Lower leg skin (tissue), 4 donors: ENCODE results near the gene CACNB2. TPM values are rescaled to one million over a fixed set of nuclear protein-coding genes. Genes with fewer than 3 reads are reported as not detected.

Experiments used
- DNase-seq, 2 donors: peaks; one replicate each; pipeline ENCODE4 v3.0.0-alpha.2; 2019; ENCODE audit warnings: low spot score in 2 of 2
- H3K4me3 ChIP-seq: fragments of 200-600 bp; sonication (generic); 2 replicates; pipeline ENCODE4 v1.5.1; 2017; ENCODE audit warnings: mild to moderate bottlenecking, low read depth; ENCODE audit not compliant: poor library complexity, severe bottlenecking
- CTCF ChIP-seq, 3 donors: fragments of 450-650 bp; IDR thresholded peaks; one replicate each; pipeline ENCODE4 v1.5.1; 2016; ENCODE audit warnings: antibody characterized with exemption in 3 of 3, mild to moderate bottlenecking in 3 of 3, moderate library complexity in 2 of 3
- POLR2A ChIP-seq, 2 donors: fragments of 450-650 bp; IDR thresholded peaks; one replicate each; pipeline ENCODE4 v1.6.1; 2016 to 2017; ENCODE audit warnings: antibody characterized with exemption in 2 of 2, mild to moderate bottlenecking in 1 of 2, moderate library complexity in 1 of 2
- WGBS, 2 donors: methylation state at CpG; one replicate each; pipeline ENCODE4 v1.1.5; 2018; 5-methylcytosine and 5-hydroxymethylcytosine counted together
- intact Hi-C: fragments of 100-400 bp; cut with DNase I; formaldehyde crosslinking; loops from one replicate; pipeline ENCODE4 v1.15.0; 2023; ENCODE audit warnings: low total_unique reads
- total RNA-seq, 4 donors: library from RNA; depleted of rRNA; stranded (reverse); fragments of >200 nt; gene quantifications; one replicate each; pipeline ENCODE4 v1.1.0, GENCODE V29; 2016

Gene CACNB2
- total RNA-seq, 4 donors from 2014 or later, result 3.6 to 7.6 (median 6.1) TPM

GRCh38 chr10:18271491-18271890 lies 131.3 kb downstream of the CACNB2 start:
- TF ChIP-seq POLR2A (IDR thresholded peaks at IDR 0.05), result no peak
- TF ChIP-seq CTCF (IDR thresholded peaks at IDR 0.05), result no peak
- no peak overlapping the region for H3K4me3 ChIP-seq
- intact Hi-C loops, result no loop called here
- no peak for DNase-seq
- WGBS, 2 donors, result 69 to 72% methylated on average over 3 of the region's 3 CpGs

- no peak for DNase-seq
- H3K4me3 ChIP-seq, result no peak overlapping the region
- TF ChIP-seq POLR2A (IDR thresholded peaks at IDR 0.05) (no peak), CTCF (IDR thresholded peaks at IDR 0.05) (no peak)
- WGBS, 2 donors, result 79 to 91% methylated on average over 3 of the region's 3 CpGs
- intact Hi-C loops, result no loop called here
Observed at GRCh38 chr10:18273039-18273438, 132.8 kb downstream of the CACNB2 start.

GRCh38 chr10:18278181-18278580 lies 138.0 kb downstream of the CACNB2 start:
- no peak overlapping the region for H3K4me3 ChIP-seq
- intact Hi-C loops, result no loop called here
- TF ChIP-seq CTCF (IDR thresholded peaks at IDR 0.05) (no peak), POLR2A (IDR thresholded peaks at IDR 0.05) (no peak)
- DNase-seq, result no peak
- 88 to 96% methylated on average over 3 of the region's 3 CpGs for WGBS, 2 donors

GRCh38 chr10:18279173-18279572 lies 138.9 kb downstream of the CACNB2 start:
- DNase-seq, result no peak
- WGBS, 2 donors, result 60% methylated on average over 4 of the region's 4 CpGs
- H3K4me3 ChIP-seq, result no peak overlapping the region
- intact Hi-C loops, result no loop called here
- TF ChIP-seq CTCF (IDR thresholded peaks at IDR 0.05) (no peak), POLR2A (IDR thresholded peaks at IDR 0.05) (no peak)

- no peak overlapping the region for H3K4me3 ChIP-seq
- 58 to 68% methylated on average over 2 of the region's 2 CpGs for WGBS, 2 donors
- TF ChIP-seq CTCF (IDR thresholded peaks at IDR 0.05) (no peak), POLR2A (IDR thresholded peaks at IDR 0.05) (no peak)
- intact Hi-C loops, result no loop called here
- DNase-seq, result no peak
Observed at GRCh38 chr10:18282094-18282493, 141.9 kb downstream of the CACNB2 start.

GRCh38 chr10:18290651-18291313 lies 150.6 kb downstream of the CACNB2 start:
- DNase-seq, result no peak
- H3K4me3 ChIP-seq, result no peak overlapping the region
- WGBS, 2 donors, result 87 to 88% methylated on average over 16 of the region's 16 CpGs
- TF ChIP-seq CTCF (IDR thresholded peaks at IDR 0.05), result no peak
- TF ChIP-seq POLR2A (IDR thresholded peaks at IDR 0.05), result no peak
- intact Hi-C loops, result no loop called here
